Fibroblast of lung (primary cell): ENCODE results near the gene SPPL2B.

Experiments used
- CTCF ChIP-seq, 2 donors: IDR thresholded peaks in 1 of 2; conservative IDR thresholded peaks in 1 of 2; 1 replicate in 1 of 2; 2 replicates in 1 of 2; pipeline ENCODE4 v1.5.1; 2011 to 2012; ENCODE audit warnings: low read length in 2 of 2, control low read depth in 1 of 2, inconsistent platforms in 1 of 2, low read depth in 1 of 2, mild to moderate bottlenecking in 1 of 2
- EZH2 ChIP-seq: IDR thresholded peaks from 2 replicates; pipeline ENCODE4 v1.5.1; 2012; ENCODE audit warnings: low read length, control low read depth, mild to moderate bottlenecking; ENCODE audit errors: missing control alignments

- no peak for TF ChIP-seq CTCF (conservative IDR thresholded peaks at IDR 0.05 in 1 of 2, IDR thresholded peaks at IDR 0.05 in 1 of 2; ENCODE audit: low read depth in 1 of 2, low read length in 2 of 2)
- no peak for TF ChIP-seq EZH2
These were observed 22.2 kb downstream of the SPPL2B start for GRCh38 chr19:2350656-2351055.
